Loucy (cell line): Measurements from ENCODE around the gene UBE2K.

ENCODE experiments used
- H2AFZ ChIP-seq: fragments of 200-600 bp; sonication (generic); 2 replicates; pipeline ENCODE4 v1.6.0; 2016; ENCODE audit warnings: antibody characterized with exemption, mild to moderate bottlenecking, low read length, moderate library complexity
- H3F3A ChIP-seq: fragments of 200-600 bp; 2 replicates; pipeline ENCODE4 v1.6.0; 2016; ENCODE audit warnings: antibody characterized with exemption, low read depth, mild to moderate bottlenecking
- H3K27me3 ChIP-seq: fragments of 200-600 bp; sonication (generic); 2 replicates; pipeline ENCODE4 v1.6.1; 2014; ENCODE audit warnings: low read length, mild to moderate bottlenecking; ENCODE audit not compliant: insufficient read depth, poor library complexity, severe bottlenecking
- H3K36me3 ChIP-seq: fragments of 200-600 bp; sonication (generic); 2 replicates; pipeline ENCODE4 v1.6.1; 2016; ENCODE audit warnings: low read length; ENCODE audit not compliant: insufficient read depth
- H3K4me1 ChIP-seq: fragments of 200-600 bp; sonication (generic); 2 replicates; pipeline ENCODE4 v1.5.1; 2014; ENCODE audit warnings: low read length, mild to moderate bottlenecking; ENCODE audit not compliant: insufficient read depth, poor library complexity, severe bottlenecking
- H3K4me2 ChIP-seq: fragments of 200-600 bp; sonication (generic); 2 replicates; pipeline ENCODE4 v1.6.0; 2014; ENCODE audit warnings: antibody characterized with exemption, low read length, low read depth, mild to moderate bottlenecking; ENCODE audit not compliant: poor library complexity, severe bottlenecking
- H3K4me3 ChIP-seq: fragments of 200-600 bp; sonication (generic); 2 replicates; pipeline ENCODE4 v1.5.1; 2014; ENCODE audit warnings: low read length, mild to moderate bottlenecking, mixed read lengths; ENCODE audit not compliant: poor library complexity, severe bottlenecking
- H3K79me2 ChIP-seq: fragments of 200-600 bp; sonication (generic); 2 replicates; pipeline ENCODE4 v1.6.1; 2014; ENCODE audit warnings: low read length; ENCODE audit not compliant: insufficient read depth
- H3K9ac ChIP-seq: fragments of 200-600 bp; sonication (generic); 2 replicates; pipeline ENCODE4 v1.6.0; 2014; ENCODE audit warnings: mild to moderate bottlenecking, low read depth, low read length, moderate library complexity; ENCODE audit not compliant: poor library complexity, severe bottlenecking
- H3K9me2 ChIP-seq: fragments of 200-600 bp; sonication (generic); replicated peaks from 2 replicates; pipeline ENCODE4 v1.6.1; 2016; ENCODE audit warnings: low read depth, low read length, mixed read lengths
- H3K9me3 ChIP-seq: fragments of 200-600 bp; sonication (generic); 2 replicates; pipeline ENCODE4 v1.6.1; 2014; ENCODE audit warnings: mild to moderate bottlenecking, antibody characterized with exemption, low read length, low read depth; ENCODE audit not compliant: insufficient read depth
- H4K20me1 ChIP-seq: fragments of 200-600 bp; sonication (generic); 2 replicates; pipeline ENCODE4 v1.6.0; 2014; ENCODE audit warnings: antibody characterized with exemption, low read length, mild to moderate bottlenecking; ENCODE audit not compliant: insufficient read depth, poor library complexity, severe bottlenecking
- CTCF ChIP-seq: fragments of 200-600 bp; sonication (generic); conservative IDR thresholded peaks from 2 replicates; pipeline ENCODE4 v1.5.1; 2014; ENCODE audit warnings: mild to moderate bottlenecking, antibody characterized with exemption, low read length
- EZH2phosphoT487 ChIP-seq: fragments of 200-600 bp; IDR thresholded peaks from 2 replicates; pipeline ENCODE4 v1.6.1; 2018; ENCODE audit warnings: antibody characterized with exemption, mild to moderate bottlenecking, moderate library complexity, borderline replicate concordance

Gene UBE2K

GRCh38 chr4:39706741-39707511, 9.0 kb downstream of the UBE2K start:
- H2AFZ ChIP-seq, result no peak overlapping the region
- H3K9me2 ChIP-seq, result no peaks in the 10 kb centered on the region
- H3K79me2 ChIP-seq, result peaks cover 99% of the 10 kb centered on the region
- no peak overlapping the region for H3K4me2 ChIP-seq
- no peaks in the 10 kb centered on the region for H3F3A ChIP-seq
- H4K20me1 ChIP-seq, result peaks cover 75% of the 10 kb centered on the region
- H3K4me1 ChIP-seq, result peaks cover 11% of the 10 kb centered on the region
- no peak overlapping the region for H3K9ac ChIP-seq
- no peaks in the 10 kb centered on the region for H3K9me3 ChIP-seq
- peaks cover 6% of the 10 kb centered on the region; the same call in 1 of the 2 replicates for H3K36me3 ChIP-seq
- H3K27me3 ChIP-seq, result no peaks in the 10 kb centered on the region
- TF ChIP-seq CTCF (no peak), EZH2phosphoT487 (no peak)
- H3K4me3 ChIP-seq, result no peak overlapping the region

- Histone ChIP-seq H3K4me2 (peak overlapping the region; percentile 4), H3K4me3 (no peak overlapping the region), H3K4me1 (peaks cover 6% of the 10 kb centered on the region), H2AFZ (no peak overlapping the region), H3K27me3 (no peaks in the 10 kb centered on the region), H3K9me2 (no peaks in the 10 kb centered on the region), H4K20me1 (peaks cover 65% of the 10 kb centered on the region), H3K9ac (no peak overlapping the region), H3K79me2 (peaks cover 96% of the 10 kb centered on the region), H3K36me3 (no peaks in the 10 kb centered on the region), H3K9me3 (no peaks in the 10 kb centered on the region), H3F3A (no peaks in the 10 kb centered on the region)
- TF ChIP-seq CTCF (no peak), EZH2phosphoT487 (no peak)
These were observed 12.4 kb downstream of the UBE2K start for GRCh38 chr4:39710098-39710896.

GRCh38 chr4:39712819-39713607, 15.1 kb downstream of the UBE2K start:
- no peaks in the 10 kb centered on the region for H3F3A ChIP-seq

More at GRCh38 chr4:39712819-39713607, 15.1 kb downstream of the UBE2K start:
- Histone ChIP-seq H3K36me3 (no peaks in the 10 kb centered on the region), H3K4me1 (peaks cover 6% of the 10 kb centered on the region), H3K9me3 (no peaks in the 10 kb centered on the region), H3K4me2 (no peak overlapping the region), H3K4me3 (no peak overlapping the region), H2AFZ (no peak overlapping the region), H3K27me3 (no peaks in the 10 kb centered on the region), H3K79me2 (peaks cover 88% of the 10 kb centered on the region), H4K20me1 (peaks cover 69% of the 10 kb centered on the region), H3K9me2 (no peaks in the 10 kb centered on the region), H3K9ac (no peak overlapping the region)
- TF ChIP-seq EZH2phosphoT487 (no peak), CTCF (no peak)
